Omental fat pad (tissue), 4 donors: ENCODE data around the gene ELMOD3. TPM values are rescaled to one million over a fixed set of nuclear protein-coding genes. Genes with fewer than 3 reads are reported as not detected.
A peak's percentile ranks its signal among the peaks of the same experiment; 100 is the strongest.

Source experiments
- ATAC-seq: fragments of 150-250 bp; one replicate; pipeline ENCODE4 v1.9.1; 2016; ENCODE audit warnings: mild to moderate bottlenecking, moderate library complexity; ENCODE audit not compliant: low FRiP score
- DNase-seq: peaks from one replicate; pipeline ENCODE4 v3.0.0-alpha.2; 2019; ENCODE audit warnings: low spot score
- total RNA-seq, 4 donors: library from RNA; depleted of rRNA; stranded (reverse); fragments of >200 nt; gene quantifications; one replicate each; pipeline ENCODE4 v1.1.0, GENCODE V29; 2016
- TF ChIP-seq, protein P1 (sequence below), 3 donors: fragments of 450-650 bp; IDR thresholded peaks; one replicate each; pipeline ENCODE4 v1.5.1; 2016 to 2017; ENCODE audit warnings: antibody characterized with exemption in 3 of 3, mild to moderate bottlenecking in 3 of 3, moderate library complexity in 2 of 3

The ELMOD3 gene
- total RNA-seq, 4 donors from 2014 or later: 42.2 to 83.8 (median 67.9) TPM

DNA sequence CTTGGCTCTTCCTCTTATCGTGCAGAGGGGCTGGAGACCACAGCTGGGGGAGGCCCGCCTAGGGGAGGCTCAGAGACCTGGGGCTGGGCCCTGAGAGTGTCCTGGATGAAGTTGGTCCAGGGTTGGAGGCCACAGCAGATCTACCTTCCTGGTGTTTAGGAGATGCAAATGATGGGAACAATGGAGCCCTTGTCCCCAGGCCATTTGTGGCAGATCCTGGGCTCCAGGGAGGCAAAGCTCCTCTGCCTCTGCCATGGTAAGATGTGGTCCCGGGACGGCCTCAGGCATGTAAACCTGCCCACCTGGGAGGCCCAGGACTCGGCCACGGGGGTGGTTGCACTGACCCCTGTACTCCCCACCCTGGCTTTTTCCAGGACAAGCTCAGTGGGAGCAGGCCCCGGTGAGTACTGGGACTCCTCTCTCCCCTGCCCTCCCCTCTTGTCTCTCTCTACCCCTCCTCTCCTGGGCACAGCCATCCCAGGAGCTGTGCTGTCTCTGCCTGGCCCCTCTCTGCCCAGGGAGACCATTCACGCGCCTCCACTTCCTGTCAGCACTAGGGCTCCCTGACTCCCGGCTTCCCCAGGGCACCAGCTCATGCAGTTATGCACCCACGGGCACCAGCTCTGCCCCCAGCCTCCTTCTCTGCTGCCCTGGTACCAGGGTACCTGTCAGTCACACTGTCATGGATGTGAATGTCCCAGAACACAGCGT is 74.8 kb downstream of the ELMOD3 start:
- TF ChIP-seq, protein P1, sequence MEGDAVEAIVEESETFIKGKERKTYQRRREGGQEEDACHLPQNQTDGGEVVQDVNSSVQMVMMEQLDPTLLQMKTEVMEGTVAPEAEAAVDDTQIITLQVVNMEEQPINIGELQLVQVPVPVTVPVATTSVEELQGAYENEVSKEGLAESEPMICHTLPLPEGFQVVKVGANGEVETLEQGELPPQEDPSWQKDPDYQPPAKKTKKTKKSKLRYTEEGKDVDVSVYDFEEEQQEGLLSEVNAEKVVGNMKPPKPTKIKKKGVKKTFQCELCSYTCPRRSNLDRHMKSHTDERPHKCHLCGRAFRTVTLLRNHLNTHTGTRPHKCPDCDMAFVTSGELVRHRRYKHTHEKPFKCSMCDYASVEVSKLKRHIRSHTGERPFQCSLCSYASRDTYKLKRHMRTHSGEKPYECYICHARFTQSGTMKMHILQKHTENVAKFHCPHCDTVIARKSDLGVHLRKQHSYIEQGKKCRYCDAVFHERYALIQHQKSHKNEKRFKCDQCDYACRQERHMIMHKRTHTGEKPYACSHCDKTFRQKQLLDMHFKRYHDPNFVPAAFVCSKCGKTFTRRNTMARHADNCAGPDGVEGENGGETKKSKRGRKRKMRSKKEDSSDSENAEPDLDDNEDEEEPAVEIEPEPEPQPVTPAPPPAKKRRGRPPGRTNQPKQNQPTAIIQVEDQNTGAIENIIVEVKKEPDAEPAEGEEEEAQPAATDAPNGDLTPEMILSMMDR (IDR thresholded peaks at IDR 0.05): no peak
- DNase-seq: no peak
- no peak for ATAC-seq

DNA sequence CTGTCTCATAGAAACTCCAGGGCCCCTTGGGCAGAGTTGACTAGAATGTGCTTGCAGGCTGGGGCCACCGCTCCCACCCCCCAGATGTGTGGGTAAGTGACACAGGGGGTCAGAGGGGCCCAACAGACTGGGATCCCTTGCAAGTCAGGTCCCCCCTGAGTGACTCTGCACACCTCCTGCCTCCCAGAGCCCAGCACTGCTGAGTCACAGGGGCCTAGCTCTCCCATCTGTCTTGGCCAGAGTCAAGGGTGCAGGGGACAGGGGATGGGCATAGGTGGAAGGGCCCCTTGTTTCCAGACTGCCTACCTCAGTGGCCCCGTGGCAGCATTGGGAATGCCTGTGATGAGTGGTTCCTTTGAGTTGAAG is 75.3 kb downstream of the ELMOD3 start:
- no peak for ATAC-seq
- no peak for DNase-seq
- TF ChIP-seq, protein P1 (IDR thresholded peaks at IDR 0.05): no peak

DNA sequence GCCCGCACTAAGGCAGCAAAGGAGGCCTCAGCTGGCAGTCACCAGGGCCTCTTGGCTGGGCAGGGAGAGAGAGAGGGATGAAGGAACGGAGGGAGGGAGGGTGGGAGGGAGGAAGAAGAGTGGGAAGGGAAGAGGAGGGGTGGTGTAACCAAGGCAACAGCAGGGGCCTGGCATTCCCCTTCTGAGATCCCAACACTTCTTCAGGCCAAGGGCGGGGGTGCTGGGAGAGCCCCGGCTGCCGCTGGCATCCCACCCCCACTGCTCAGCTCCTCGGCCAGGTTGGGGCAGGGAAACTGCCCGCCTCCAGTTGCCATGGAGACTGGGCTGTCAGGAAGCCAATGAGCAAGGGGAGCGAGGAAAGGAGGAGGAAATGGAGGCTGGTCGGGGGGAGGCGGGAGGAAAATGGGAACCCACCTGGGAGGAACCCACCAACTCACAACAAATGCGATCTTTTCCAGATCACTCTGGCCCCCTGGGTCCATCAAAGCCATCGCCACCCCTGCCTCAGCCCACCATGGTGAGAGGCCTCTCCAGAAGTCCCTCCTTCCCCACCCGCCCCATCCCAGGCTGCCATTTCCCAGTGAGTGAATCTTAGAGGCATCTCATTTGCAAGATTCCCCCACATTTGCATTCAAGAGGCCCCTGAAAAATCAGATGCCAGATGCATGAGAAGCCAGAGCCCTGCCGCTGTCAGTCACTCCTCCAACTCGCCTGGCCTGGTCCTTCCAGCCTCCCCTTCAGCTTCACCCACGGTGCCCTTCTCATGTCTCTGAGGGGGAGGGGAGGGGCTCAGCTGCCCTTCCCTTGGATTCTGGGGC is 76.4 kb downstream of the ELMOD3 start:
- ATAC-seq (no peak), DNase-seq (no peak)
- TF ChIP-seq, protein P1 (IDR thresholded peaks at IDR 0.05): no peak

DNA sequence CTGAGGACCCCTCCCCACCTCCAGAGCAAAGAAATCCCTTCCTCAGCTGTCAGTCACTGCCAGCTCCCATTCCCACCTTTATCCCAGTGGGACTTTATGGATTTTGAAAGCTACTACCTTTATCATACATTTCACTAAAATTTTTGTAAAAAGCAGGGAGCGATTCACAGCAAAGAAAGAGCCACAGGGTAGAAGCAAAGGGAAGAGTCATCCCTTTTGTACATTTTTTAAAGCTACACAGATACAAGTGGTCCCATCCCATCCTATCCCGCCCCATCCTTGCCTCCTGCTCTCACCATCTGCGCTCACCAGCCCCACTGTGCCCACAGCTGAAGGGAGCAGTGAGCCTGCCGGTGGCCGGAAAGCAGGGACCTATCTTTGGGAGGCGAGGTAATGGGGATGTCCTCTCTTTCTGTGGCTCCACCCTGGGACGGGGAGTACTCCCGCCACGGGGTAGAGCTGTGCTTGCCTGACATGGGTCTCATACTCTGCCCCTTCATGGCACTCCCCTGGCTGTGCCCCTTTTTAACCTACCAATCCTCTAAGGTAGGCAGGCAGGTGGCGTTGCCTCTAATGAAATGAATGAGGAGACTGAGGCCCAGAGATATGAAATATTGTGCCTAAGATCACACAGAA is 77.1 kb downstream of the ELMOD3 start:
- no peak for DNase-seq
- no peak for ATAC-seq
- TF ChIP-seq, protein P1 (IDR thresholded peaks at IDR 0.05): no peak

DNA sequence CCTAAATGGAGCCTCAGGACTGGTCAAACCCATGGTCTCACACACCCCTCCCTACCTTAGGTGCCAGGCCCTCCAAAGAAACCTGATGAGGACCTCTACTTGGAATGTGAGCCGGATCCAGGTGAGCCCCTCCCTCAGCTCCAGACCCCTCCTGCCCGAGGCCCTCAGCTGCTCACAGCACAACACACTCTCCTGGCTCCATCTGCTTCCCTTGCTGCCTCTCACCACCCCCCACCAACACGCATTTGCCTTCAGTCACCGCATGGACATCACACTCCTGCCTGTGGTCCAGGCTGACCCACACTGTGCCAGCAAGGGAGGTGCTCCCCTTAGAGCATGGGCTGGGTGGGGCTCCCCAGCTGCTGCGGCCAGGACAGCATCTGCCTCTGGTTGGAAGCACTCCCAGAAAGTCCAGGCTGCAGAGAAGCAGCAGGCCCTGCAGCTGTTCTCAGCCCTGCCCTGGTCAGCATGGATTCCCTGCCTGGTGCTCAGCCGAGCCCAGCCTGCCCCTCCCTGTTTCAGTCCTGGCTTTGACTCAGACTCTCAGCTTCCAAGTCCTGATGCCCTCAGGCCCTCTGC is 79.0 kb downstream of the ELMOD3 start:
- TF ChIP-seq, protein P1 (IDR thresholded peaks at IDR 0.05): no peak
- ATAC-seq (peak; percentile 62), DNase-seq (no peak)

DNA sequence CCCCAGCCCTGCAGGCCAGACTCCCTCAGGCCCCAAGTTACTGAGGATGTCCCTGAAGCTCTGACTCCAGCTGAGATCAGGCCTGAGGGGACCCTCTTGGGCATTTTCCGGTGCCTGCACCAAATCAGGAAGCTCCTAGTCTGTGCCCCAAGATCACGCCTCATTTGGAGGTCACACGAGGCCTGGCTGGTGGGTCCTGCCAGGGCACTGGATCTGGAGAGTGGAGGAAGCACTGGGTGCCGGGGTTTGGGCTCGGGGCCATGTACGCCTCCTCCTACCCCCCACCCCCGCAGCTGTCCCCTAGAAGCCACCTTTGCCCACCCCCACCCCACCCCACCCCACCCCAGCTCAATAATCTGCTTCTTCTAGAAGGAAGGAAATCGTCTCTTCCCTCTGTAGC is 80.1 kb downstream of the ELMOD3 start:
- DNase-seq: no peak
- ATAC-seq: no peak
- TF ChIP-seq, protein P1 (IDR thresholded peaks at IDR 0.05): no peak
